Neutrophil (primary cell): Measurements from ENCODE around the gene COL24A1.

Experiments used
- H3K27ac ChIP-seq: fragments of 200-600 bp; sonication (generic); 2 replicates; pipeline ENCODE4 v1.5.1; 2016; ENCODE audit warnings: mild to moderate bottlenecking, moderate library complexity
- H3K27me3 ChIP-seq: fragments of 200-600 bp; sonication (generic); 2 replicates; pipeline ENCODE4 v1.6.0; 2016; ENCODE audit warnings: mild to moderate bottlenecking
- H3K36me3 ChIP-seq: fragments of 200-600 bp; sonication (generic); 2 replicates; pipeline ENCODE4 v1.5.1; 2017
- H3K4me1 ChIP-seq, 2 experiments: fragments of 200-600 bp in 1 of 2; sonication (generic) in 1 of 2; 1 replicate in 1 of 2; 2 replicates in 1 of 2; pipeline versions ENCODE4 v1.5.1 to v1.6.1; 2013 to 2016; ENCODE audit warnings: low read depth in 1 of 2, low read length in 1 of 2, mild to moderate bottlenecking in 1 of 2, moderate library complexity in 1 of 2; ENCODE audit not compliant: control insufficient read depth in 1 of 2, insufficient read depth in 1 of 2
- H3K4me3 ChIP-seq, 2 experiments: fragments of 200-600 bp in 1 of 2; sonication (generic) in 1 of 2; 1 replicate in 1 of 2; 2 replicates in 1 of 2; pipeline ENCODE4 v1.5.1; 2013 to 2016; ENCODE audit warnings: low read depth in 1 of 2, low read length in 1 of 2, mild to moderate bottlenecking in 1 of 2, moderate library complexity in 1 of 2
- H3K9me3 ChIP-seq: fragments of 200-600 bp; sonication (generic); 2 replicates; pipeline ENCODE4 v1.5.1; 2016
- TF ChIP-seq, protein P1 (sequence below): fragments of 200-600 bp; sonication (generic); IDR thresholded peaks from 2 replicates; pipeline ENCODE4 v1.5.1; 2016; ENCODE audit warnings: antibody characterized with exemption

Gene COL24A1

DNA sequence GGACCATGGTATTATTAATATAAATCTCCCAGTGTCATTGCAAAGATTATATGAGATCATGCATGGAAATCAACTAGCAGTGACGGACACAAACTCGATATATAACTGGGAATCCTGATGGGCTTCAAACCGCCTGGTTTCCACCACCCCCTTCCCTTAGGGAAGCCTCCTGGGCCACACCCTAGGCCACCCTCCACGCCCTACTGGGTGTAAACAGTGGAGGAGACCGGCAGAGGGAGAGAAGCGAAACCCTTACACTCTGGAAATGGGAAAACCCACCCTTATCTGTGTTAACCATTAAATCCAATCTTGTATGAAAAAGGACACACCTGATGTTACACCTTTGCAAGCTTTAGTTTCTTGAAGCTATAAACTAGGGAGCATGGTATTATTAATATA lies 447.7 kb downstream of the COL24A1 start:
- no peaks in the 10 kb centered on the region for H3K27me3 ChIP-seq
- H3K27ac ChIP-seq: no peak overlapping the region
- peaks cover 18 to 21% of the 10 kb centered on the region in 2 experiments for H3K4me1 ChIP-seq
- peak overlapping the region; percentile 59 to 71 for H3K4me3 ChIP-seq
- H3K9me3 ChIP-seq: no peaks in the 10 kb centered on the region
- H3K36me3 ChIP-seq: peaks cover 4% of the 10 kb centered on the region
- TF ChIP-seq, protein P1, sequence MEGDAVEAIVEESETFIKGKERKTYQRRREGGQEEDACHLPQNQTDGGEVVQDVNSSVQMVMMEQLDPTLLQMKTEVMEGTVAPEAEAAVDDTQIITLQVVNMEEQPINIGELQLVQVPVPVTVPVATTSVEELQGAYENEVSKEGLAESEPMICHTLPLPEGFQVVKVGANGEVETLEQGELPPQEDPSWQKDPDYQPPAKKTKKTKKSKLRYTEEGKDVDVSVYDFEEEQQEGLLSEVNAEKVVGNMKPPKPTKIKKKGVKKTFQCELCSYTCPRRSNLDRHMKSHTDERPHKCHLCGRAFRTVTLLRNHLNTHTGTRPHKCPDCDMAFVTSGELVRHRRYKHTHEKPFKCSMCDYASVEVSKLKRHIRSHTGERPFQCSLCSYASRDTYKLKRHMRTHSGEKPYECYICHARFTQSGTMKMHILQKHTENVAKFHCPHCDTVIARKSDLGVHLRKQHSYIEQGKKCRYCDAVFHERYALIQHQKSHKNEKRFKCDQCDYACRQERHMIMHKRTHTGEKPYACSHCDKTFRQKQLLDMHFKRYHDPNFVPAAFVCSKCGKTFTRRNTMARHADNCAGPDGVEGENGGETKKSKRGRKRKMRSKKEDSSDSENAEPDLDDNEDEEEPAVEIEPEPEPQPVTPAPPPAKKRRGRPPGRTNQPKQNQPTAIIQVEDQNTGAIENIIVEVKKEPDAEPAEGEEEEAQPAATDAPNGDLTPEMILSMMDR: no peak

DNA sequence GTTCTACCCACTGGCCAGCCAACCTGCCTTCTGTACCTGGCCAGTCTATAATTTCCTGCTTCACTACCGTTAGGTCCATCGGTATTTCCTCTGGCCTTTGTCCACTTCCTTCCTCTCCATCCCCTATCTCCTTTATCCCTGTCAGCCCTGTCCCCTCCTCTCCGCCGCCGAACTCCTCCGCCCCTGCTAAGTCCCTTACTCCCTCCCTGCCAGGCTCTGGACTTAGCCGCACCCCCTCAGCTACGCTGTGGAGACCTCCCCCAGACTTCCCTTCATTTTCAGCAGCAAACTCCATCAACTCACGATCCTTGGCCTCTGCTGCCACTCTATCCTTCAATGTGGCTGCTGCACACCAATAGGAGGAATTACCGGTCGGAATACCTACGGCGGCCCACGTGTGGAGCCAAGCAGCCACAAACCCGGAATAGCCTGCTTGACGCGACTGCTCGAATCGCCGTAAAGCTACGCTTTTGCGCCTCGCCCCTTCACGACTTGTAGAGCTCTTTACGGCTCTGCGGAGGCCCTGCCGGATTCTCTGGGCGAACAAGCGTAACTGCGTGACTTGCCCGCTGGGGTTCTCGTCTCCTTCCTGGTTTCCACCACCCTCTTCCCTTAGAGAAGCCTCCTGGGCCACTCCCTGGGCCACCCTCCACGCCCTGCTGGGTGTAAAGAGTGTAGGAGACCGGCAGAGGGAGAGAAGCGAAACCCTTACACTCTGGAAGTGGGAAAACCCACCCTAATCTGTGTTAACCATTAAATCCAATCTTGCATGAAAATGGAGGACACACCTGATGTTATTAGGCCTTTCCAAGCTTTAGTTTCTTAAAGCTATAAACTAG lies 448.4 kb downstream of the COL24A1 start, which contains the start of gene ZNHIT6:
TSS of gene ZNHIT6 (minus strand) at position 444 of the 839 bp plus-strand sequence. CDS start at position 295, 149 bp downstream.
- H3K36me3 ChIP-seq: peaks cover 4% of the 10 kb centered on the region
- TF ChIP-seq, protein P1: no peak
- no peak within 1 kb of the TSS for H3K27ac ChIP-seq

DNA sequence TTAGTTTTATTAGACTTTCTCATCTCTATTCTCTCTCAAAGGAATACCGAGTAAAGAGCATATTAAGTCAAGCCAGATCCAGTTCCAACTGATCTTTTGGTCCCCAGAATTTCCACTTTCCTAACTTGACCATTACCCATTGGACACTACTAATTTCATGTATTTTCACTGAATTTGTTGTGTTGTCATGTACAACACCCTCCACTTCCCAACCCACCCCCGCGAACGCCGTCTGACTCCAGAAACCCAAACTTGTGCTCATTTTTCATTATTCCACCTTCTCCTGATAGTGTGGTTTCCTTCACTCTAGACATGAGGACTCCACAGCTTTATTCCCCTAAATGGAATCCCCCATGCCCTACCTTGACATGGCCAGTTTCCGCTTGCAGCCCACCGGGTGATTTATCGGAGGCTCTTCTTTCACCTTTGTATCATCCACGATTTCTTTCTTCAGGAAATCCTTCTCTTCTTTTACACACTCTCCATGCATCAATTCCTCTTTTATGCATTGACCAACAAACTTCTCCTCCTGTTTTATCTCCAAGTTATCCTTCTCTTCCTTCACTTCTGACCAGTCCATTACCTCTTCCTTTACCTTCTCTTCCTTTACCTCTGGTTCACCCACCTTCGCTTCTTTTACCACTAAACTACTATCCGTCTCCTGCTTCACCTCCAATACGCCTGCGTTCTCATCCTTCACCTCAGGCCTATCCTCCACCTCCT lies 449.1 kb downstream of the COL24A1 start:
- Histone ChIP-seq H3K36me3 (peaks cover 4% of the 10 kb centered on the region), H3K4me3 (peak overlapping the region; percentile 59 to 71), H3K4me1 (peaks cover 18 to 21% of the 10 kb centered on the region in 2 experiments), H3K27me3 (no peaks in the 10 kb centered on the region), H3K9me3 (no peaks in the 10 kb centered on the region), H3K27ac (no peak overlapping the region)
- TF ChIP-seq, protein P1: no peak

More for the DNA sequence above, 448.4 kb downstream of the COL24A1 start, which contains the start of gene ZNHIT6:
- Histone ChIP-seq H3K27me3 (no peaks in the 10 kb centered on the region), H3K4me3 (peak within 1 kb of the TSS; percentile 59 to 71), H3K9me3 (no peaks in the 10 kb centered on the region), H3K4me1 (peaks cover 18 to 21% of the 10 kb centered on the region in 2 experiments)

DNA sequence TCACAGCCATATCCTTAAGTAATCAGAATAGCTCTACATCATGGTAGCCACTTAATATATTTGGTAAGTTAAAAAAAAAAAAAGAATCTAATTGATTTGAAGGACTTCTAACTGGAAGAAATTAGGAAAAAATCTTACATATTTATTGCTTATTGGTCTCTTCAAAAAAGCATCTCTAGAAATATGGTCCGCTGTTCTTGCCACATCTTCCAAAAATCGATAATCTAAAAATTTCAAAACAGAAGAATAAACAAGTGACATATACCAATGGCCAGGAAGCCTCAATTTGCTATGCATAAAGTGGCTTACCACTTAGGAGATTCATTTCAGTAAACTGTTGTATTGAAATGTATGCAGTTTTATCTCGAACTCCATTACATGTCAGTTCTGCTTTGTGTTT lies 450.6 kb downstream of the COL24A1 start:
- TF ChIP-seq, protein P1: no peak
- H3K9me3 ChIP-seq: no peaks in the 10 kb centered on the region
- no peak overlapping the region for H3K27ac ChIP-seq
- H3K4me1 ChIP-seq: peaks cover 18 to 21% of the 10 kb centered on the region in 2 experiments
- no peaks in the 10 kb centered on the region for H3K27me3 ChIP-seq
- H3K36me3 ChIP-seq: peaks cover 4% of the 10 kb centered on the region
- H3K4me3 ChIP-seq: no peak overlapping the region

DNA sequence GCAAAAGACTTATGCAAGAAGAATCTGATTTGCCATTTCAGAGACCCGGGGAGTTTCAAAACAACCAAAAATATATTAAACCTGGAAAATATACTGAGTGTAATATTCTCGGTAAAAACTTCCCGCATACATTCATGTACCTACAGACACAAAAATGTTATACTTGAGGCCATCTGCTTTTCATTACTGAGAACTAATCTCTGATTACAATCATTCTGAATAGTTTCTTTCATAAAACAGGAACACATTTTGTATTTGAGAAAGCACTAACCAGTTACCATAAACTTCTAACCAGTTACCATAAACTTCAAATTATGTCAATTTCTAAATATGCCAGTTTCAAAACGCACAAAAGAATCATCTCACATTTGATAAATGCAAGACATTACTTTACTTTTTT lies 456.1 kb downstream of the COL24A1 start:
- Histone ChIP-seq H3K4me3 (no peak overlapping the region), H3K27ac (no peak overlapping the region), H3K9me3 (no peaks in the 10 kb centered on the region), H3K36me3 (peaks cover 12% of the 10 kb centered on the region), H3K27me3 (no peaks in the 10 kb centered on the region), H3K4me1 (no peaks in the 10 kb centered on the region)
- TF ChIP-seq, protein P1: no peak
